Activated CD8-positive, alpha-beta T cell treated with anti-CD3 and anti-CD28 coated beads for 36 hours (primary cell): Measurements from ENCODE around the gene LHX4. TPM values are rescaled to one million over a fixed set of nuclear protein-coding genes. Genes with fewer than 3 reads are reported as not detected.

ENCODE experiments used
- ATAC-seq: fragments of 200-7000 bp; cut with Tn5 transposase; one replicate; pipeline ENCODE4 v1.10.0; 2021; ENCODE audit warnings: mild to moderate bottlenecking, moderate library complexity
- CTCF ChIA-PET: fragments of 350-600 bp; sonication (Branson Sonifier 250); formaldehyde crosslinking; loops from one replicate; lab custom pipeline; 2021; ENCODE audit warnings: antibody characterized with exemption; lab: Charles Lee
- POLR2A ChIA-PET: fragments of 350-600 bp; sonication (Branson Sonifier 250); formaldehyde crosslinking; loops from one replicate; lab custom pipeline; 2021; ENCODE audit warnings: antibody characterized with exemption; lab: Charles Lee
- DNase-seq: peaks from one replicate; pipeline ENCODE4 v3.0.0-alpha.2; 2020
- H3K27ac Mint-ChIP-seq: one replicate; pipeline ENCODE4 v1.8.0; 2021; ENCODE audit warnings: mild to moderate bottlenecking, mixed read lengths
- H3K27me3 Mint-ChIP-seq: one replicate; pipeline ENCODE4 v1.8.0; 2021; ENCODE audit warnings: mixed read lengths
- H3K36me3 Mint-ChIP-seq: one replicate; pipeline ENCODE4 v1.8.0; 2021; ENCODE audit warnings: low read depth, mixed read lengths
- H3K4me1 Mint-ChIP-seq: one replicate; pipeline ENCODE4 v1.8.0; 2021; ENCODE audit warnings: low read depth, mixed read lengths
- H3K4me3 Mint-ChIP-seq: one replicate; pipeline ENCODE4 v1.8.0; 2021; ENCODE audit warnings: mild to moderate bottlenecking, moderate library complexity, mixed read lengths
- H3K9me3 Mint-ChIP-seq: one replicate; pipeline ENCODE4 v1.8.0; 2021; ENCODE audit warnings: mixed read lengths
- intact Hi-C: fragments of 100-400 bp; cut with micrococcal nuclease; formaldehyde crosslinking; loops from one replicate; pipeline ENCODE4 v1.10.0; 2022
- total RNA-seq, 2 experiments: library from RNA; stranded (reverse); gene quantifications; one replicate each; pipeline ENCODE4 v1.2.3, GENCODE V29; 2021
- TF ChIP-seq, protein P1 (sequence below): fragments of 200-600 bp; IDR thresholded peaks from one replicate; pipeline ENCODE4 v1.8.0; 2022; ENCODE audit warnings: antibody characterized with exemption, mild to moderate bottlenecking

LHX4 gene
- total RNA-seq, 2 experiments from 2014 or later: not detected

DNA sequence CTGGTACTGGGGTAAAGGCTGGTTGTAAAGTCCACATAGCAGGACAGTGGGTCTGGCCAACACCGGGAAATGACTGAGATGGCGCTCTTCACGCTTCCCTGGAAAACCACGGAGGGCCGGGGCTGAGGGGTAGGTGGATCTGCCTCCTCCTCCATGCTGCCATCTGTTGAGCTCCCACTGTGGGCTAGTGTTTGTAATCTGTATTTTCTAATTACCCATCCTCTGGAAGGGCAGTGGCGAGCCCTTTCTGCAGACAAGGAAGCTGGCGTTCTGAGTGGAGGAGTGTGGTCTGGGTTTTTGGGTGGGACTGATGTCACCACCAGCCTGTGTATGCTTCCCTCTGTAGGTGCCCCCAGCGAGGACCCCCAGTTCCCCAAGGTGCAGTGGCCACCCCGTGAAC lies 34.1 kb upstream of the LHX4 start:
- H3K9me3 Mint-ChIP-seq: no peaks in the 10 kb centered on the region
- intact Hi-C loops: no loop called here
- H3K4me3 Mint-ChIP-seq: no peak overlapping the region
- DNase-seq: no peak
- ChIA-PET POLR2A (interaction anchor here (0.7 kb wide), 1 partner anchor 306 kb away, joined by 3 read pairs; the partner anchor contains the start of gene ACBD6), CTCF (interaction anchor here (1.5 to 1.7 kb wide), 2 partner anchors 8 to 15 kb away, joined by 4 to 5 read pairs; no protein-coding TSS in a partner anchor)
- ATAC-seq: no peak
- H3K4me1 Mint-ChIP-seq: peaks cover 17% of the 10 kb centered on the region
- TF ChIP-seq, protein P1, sequence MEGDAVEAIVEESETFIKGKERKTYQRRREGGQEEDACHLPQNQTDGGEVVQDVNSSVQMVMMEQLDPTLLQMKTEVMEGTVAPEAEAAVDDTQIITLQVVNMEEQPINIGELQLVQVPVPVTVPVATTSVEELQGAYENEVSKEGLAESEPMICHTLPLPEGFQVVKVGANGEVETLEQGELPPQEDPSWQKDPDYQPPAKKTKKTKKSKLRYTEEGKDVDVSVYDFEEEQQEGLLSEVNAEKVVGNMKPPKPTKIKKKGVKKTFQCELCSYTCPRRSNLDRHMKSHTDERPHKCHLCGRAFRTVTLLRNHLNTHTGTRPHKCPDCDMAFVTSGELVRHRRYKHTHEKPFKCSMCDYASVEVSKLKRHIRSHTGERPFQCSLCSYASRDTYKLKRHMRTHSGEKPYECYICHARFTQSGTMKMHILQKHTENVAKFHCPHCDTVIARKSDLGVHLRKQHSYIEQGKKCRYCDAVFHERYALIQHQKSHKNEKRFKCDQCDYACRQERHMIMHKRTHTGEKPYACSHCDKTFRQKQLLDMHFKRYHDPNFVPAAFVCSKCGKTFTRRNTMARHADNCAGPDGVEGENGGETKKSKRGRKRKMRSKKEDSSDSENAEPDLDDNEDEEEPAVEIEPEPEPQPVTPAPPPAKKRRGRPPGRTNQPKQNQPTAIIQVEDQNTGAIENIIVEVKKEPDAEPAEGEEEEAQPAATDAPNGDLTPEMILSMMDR: no peak
- H3K27me3 Mint-ChIP-seq: no peaks in the 10 kb centered on the region
- H3K27ac Mint-ChIP-seq: no peak overlapping the region
- no peaks in the 10 kb centered on the region for H3K36me3 Mint-ChIP-seq

DNA sequence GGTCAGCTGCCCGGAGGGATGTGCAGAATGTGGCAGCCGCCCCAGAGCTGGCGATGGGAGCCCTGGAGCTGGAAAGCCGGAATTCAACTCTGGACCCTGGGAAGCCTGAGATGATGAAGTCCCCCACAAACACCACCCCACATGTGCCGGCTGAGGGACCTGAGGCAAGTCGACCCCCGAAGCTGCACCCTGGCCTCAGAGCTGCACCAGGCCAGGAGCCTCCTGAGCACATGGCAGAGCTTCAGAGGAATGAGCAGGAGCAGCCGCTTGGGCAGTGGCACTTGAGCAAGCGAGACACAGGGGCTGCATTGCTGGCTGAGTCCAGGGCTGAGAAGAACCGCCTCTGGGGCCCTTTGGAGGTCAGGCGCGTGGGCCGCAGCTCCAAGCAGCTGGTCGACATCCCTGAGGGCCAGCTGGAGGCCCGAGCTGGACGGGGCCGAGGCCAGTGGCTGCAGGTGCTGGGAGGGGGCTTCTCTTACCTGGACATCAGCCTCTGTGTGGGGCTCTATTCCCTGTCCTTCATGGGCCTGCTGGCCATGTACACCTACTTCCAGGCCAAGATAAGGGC lies 33.5 kb upstream of the LHX4 start:
- ChIA-PET POLR2A (interaction anchor here (0.6 to 0.8 kb wide), 3 partner anchors 10 to 878 kb away, joined by 3 read pairs; partner anchors contain the start of gene ACBD6), CTCF (interaction anchor here (0.7 to 1.5 kb wide), 2 partner anchors 8 to 27 kb away, joined by 3 to 4 read pairs; no protein-coding TSS in a partner anchor)
- Mint-ChIP-seq H3K36me3 (no peaks in the 10 kb centered on the region), H3K27ac (no peak overlapping the region), H3K9me3 (no peaks in the 10 kb centered on the region), H3K4me1 (peaks cover 12% of the 10 kb centered on the region), H3K27me3 (no peaks in the 10 kb centered on the region), H3K4me3 (no peak overlapping the region)
- ATAC-seq (no peak), DNase-seq (no peak)
- intact Hi-C loops: no loop called here
- TF ChIP-seq, protein P1: no peak

DNA sequence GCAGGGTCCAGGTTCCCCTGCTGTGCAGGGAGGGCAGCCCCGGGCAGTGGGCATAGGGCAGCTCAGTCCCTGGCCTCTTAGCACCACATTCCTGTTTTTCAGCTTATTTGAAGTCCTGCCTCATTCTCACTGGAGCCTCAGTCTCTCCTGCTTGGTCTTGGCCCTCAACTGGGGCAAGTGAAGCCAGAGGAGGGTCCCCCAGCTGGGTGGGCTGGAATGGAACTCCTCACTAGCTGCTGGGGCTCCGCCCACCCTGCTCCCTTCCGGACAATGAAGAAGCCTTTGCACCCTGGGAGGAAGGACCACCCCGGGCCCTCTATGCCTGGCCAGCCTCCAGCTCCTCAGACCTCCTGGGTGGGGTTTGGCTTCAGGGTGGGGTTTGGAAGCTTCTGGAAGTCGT lies 32.8 kb upstream of the LHX4 start:
- Mint-ChIP-seq H3K4me1 (peaks cover 5% of the 10 kb centered on the region), H3K27me3 (no peaks in the 10 kb centered on the region), H3K36me3 (no peaks in the 10 kb centered on the region), H3K9me3 (no peaks in the 10 kb centered on the region), H3K4me3 (no peak overlapping the region), H3K27ac (no peak overlapping the region)
- DNase-seq (no peak), ATAC-seq (no peak)
- intact Hi-C loops: no loop called here
- TF ChIP-seq, protein P1: no peak
- ChIA-PET POLR2A (interaction anchor here (0.6 to 1.1 kb wide), 3 partner anchors 9 to 879 kb away, joined by 3 to 4 read pairs (median 3); no protein-coding TSS in a partner anchor), CTCF (interaction anchor here (0.7 to 1.8 kb wide), 4 partner anchors 9 to 28 kb away, joined by 3 to 6 read pairs (median 4); no protein-coding TSS in a partner anchor)

DNA sequence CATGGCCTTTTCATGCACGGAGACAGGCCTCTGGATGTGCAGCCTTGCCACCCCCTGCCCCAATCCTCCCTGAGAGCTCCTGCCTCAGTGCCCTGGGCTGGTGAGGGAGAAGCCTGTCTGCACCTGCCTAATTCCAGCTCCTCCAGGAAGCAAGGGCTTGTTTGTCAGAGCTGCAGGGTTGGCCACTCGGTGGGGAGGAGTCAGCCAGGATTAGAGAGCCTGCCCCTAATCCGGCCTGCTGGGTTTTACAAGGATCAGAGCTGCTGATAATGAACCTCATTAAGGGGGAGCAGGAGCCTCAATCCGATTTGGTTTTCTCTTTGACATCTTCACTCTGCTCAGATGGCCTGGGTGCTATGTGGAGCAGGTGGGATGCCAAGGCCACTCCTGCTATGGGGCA lies 31.9 kb upstream of the LHX4 start:
- no peaks in the 10 kb centered on the region for H3K4me1 Mint-ChIP-seq
- H3K27me3 Mint-ChIP-seq: no peaks in the 10 kb centered on the region
- DNase-seq: no peak
- H3K9me3 Mint-ChIP-seq: no peaks in the 10 kb centered on the region
- no peaks in the 10 kb centered on the region for H3K36me3 Mint-ChIP-seq
- ChIA-PET CTCF (interaction anchor here (1.4 to 1.8 kb wide), 2 partner anchors 17 to 19 kb away, joined by 5 to 6 read pairs; no protein-coding TSS in a partner anchor), POLR2A (interaction anchor here (1.1 kb wide), 1 partner anchor 30 kb away, joined by 4 read pairs; no protein-coding TSS in a partner anchor)
- TF ChIP-seq, protein P1: no peak
- no peak overlapping the region for H3K4me3 Mint-ChIP-seq
- H3K27ac Mint-ChIP-seq: no peak overlapping the region
- ATAC-seq: no peak
- intact Hi-C loops: no loop called here

DNA sequence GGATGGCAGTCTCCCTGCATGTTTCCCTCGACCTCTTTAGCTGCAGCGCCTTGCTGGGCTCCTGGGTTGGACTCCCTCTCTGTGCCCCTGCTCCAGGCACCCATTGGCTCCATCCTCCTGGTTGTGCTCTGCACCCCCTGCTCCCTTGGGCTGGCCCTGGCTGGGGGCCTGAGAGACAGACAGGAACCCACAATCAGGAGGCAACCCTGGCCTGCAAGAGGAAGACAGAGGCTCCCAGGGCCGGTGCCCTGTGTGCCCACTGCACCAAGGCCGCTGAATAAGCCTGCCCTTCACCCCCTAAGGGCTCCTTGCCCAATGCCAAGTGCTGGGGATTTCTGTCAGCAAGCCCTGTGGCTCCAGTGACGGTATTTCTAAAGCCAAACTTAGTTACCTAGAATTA lies 31.5 kb upstream of the LHX4 start:
- no peak for ATAC-seq
- Mint-ChIP-seq H3K27me3 (no peaks in the 10 kb centered on the region), H3K36me3 (no peaks in the 10 kb centered on the region), H3K4me3 (no peak overlapping the region), H3K4me1 (no peaks in the 10 kb centered on the region), H3K27ac (no peak overlapping the region), H3K9me3 (no peaks in the 10 kb centered on the region)
- intact Hi-C loops: no loop called here
- POLR2A ChIA-PET: no interaction called here
- CTCF ChIA-PET: interaction anchor here (1.8 kb wide), 1 partner anchor 18 kb away, joined by 5 read pairs; no protein-coding TSS in a partner anchor
- TF ChIP-seq, protein P1: no peak
- no peak for DNase-seq
